Measurements from ENCODE around the gene PRAMEF10.
"Not testable (repeated sequence)": the region's sequence is repeated elsewhere in the genome, so short reads cannot be mapped to it uniquely, and the experiment has no call there.

The PRAMEF10 gene

GRCh38 chr1:12916310-12916709 is 18.2 kb upstream of the PRAMEF10 start, which contains the start of gene PRAMEF7:
PRAMEF7 (plus strand) TSS chr1:12916610; CDS start chr1:12917693, 1,083 bp downstream.
- not testable (repeated sequence) for H2AFZ ChIP-seq (ENCODE audit: low read length); H3K36me3 ChIP-seq (replicated peaks in 1 of 2; ENCODE audit: control insufficient read depth in 2 of 2, insufficient read depth in 2 of 2, low read length in 2 of 2); H2BK15ac ChIP-seq (ENCODE audit: low read length); H3K9me3 ChIP-seq (replicated peaks in 1 of 2; ENCODE audit: control insufficient read depth in 2 of 2, insufficient read depth in 1 of 2, low read depth in 1 of 2, low read length in 2 of 2); H4K91ac ChIP-seq (ENCODE audit: low read depth, low read length, poor library complexity); H3K4me2 ChIP-seq (ENCODE audit: insufficient read depth, low read length, poor library complexity, severe bottlenecking); H3K14ac ChIP-seq (ENCODE audit: low read length); H2AK5ac ChIP-seq (ENCODE audit: low read depth, low read length); H3K23ac ChIP-seq (ENCODE audit: low read depth, low read length, poor library complexity); H3K9ac ChIP-seq (ENCODE audit: low read depth, low read length, poor library complexity); H3K4ac ChIP-seq (ENCODE audit: low read length); H2BK5ac ChIP-seq (ENCODE audit: low read length); H3K18ac ChIP-seq (ENCODE audit: low read length); H2BK12ac ChIP-seq (ENCODE audit: low read length); H3K27ac ChIP-seq (replicated peaks; ENCODE audit: low read length); H3K27me3 ChIP-seq (ENCODE audit: control insufficient read depth in 3 of 3, insufficient read depth in 3 of 3, low read depth in 1 of 3, low read length in 3 of 3); H3K79me1 ChIP-seq (ENCODE audit: low read depth, low read length); H4K8ac ChIP-seq (ENCODE audit: low read depth, low read length); H2BK120ac ChIP-seq (ENCODE audit: low read depth, low read length); H3K4me1 ChIP-seq (ENCODE audit: control insufficient read depth in 2 of 2, insufficient read depth in 1 of 2, low read depth in 1 of 2, low read length in 2 of 2); H3K4me3 ChIP-seq (ENCODE audit: low read length in 2 of 2); DNase-seq (ENCODE audit: low spot score)
- no CpG with 5 or more reads among the region's 1 CpG for whole genome bisulfite sequencing, 2 donors (ENCODE audit: extremely low coverage in 2 of 2, insufficient read length in 2 of 2, insufficient replicate concordance in 1 of 2)

- H3K4me3 ChIP-seq (ENCODE audit: low read length in 2 of 2); H3K23ac ChIP-seq (ENCODE audit: low read depth, low read length, poor library complexity); DNase-seq (ENCODE audit: low spot score); H3K4ac ChIP-seq (ENCODE audit: low read length); H4K91ac ChIP-seq (ENCODE audit: low read depth, low read length, poor library complexity); H2BK15ac ChIP-seq (ENCODE audit: low read length); H3K27ac ChIP-seq (replicated peaks; ENCODE audit: low read length); H3K18ac ChIP-seq (ENCODE audit: low read length); H2BK12ac ChIP-seq (ENCODE audit: low read length); H3K4me1 ChIP-seq (ENCODE audit: control insufficient read depth in 2 of 2, insufficient read depth in 1 of 2, low read depth in 1 of 2, low read length in 2 of 2); H2BK5ac ChIP-seq (ENCODE audit: low read length); H2BK120ac ChIP-seq (ENCODE audit: low read depth, low read length); H3K9me3 ChIP-seq (replicated peaks in 1 of 2; ENCODE audit: control insufficient read depth in 2 of 2, insufficient read depth in 1 of 2, low read depth in 1 of 2, low read length in 2 of 2); H3K4me2 ChIP-seq (ENCODE audit: insufficient read depth, low read length, poor library complexity, severe bottlenecking); H3K9ac ChIP-seq (ENCODE audit: low read depth, low read length, poor library complexity); H3K27me3 ChIP-seq (ENCODE audit: control insufficient read depth in 3 of 3, insufficient read depth in 3 of 3, low read depth in 1 of 3, low read length in 3 of 3); H4K8ac ChIP-seq (ENCODE audit: low read depth, low read length); H3K14ac ChIP-seq (ENCODE audit: low read length); H3K79me1 ChIP-seq (ENCODE audit: low read depth, low read length); H2AK5ac ChIP-seq (ENCODE audit: low read depth, low read length); H2AFZ ChIP-seq (ENCODE audit: low read length); H3K36me3 ChIP-seq (replicated peaks in 1 of 2; ENCODE audit: control insufficient read depth in 2 of 2, insufficient read depth in 2 of 2, low read length in 2 of 2): not testable (repeated sequence)
- no CpG with 5 or more reads among the region's 5 CpGs for WGBS, 2 donors (ENCODE audit: extremely low coverage in 2 of 2, insufficient read length in 2 of 2, insufficient replicate concordance in 1 of 2)
Observed at GRCh38 chr1:12903793-12904572, 5.9 kb upstream of the PRAMEF10 start.

- H3K27ac ChIP-seq (replicated peaks; ENCODE audit: low read length); H3K18ac ChIP-seq (ENCODE audit: low read length); H3K14ac ChIP-seq (ENCODE audit: low read length); H2BK12ac ChIP-seq (ENCODE audit: low read length); H2BK5ac ChIP-seq (ENCODE audit: low read length); H3K23ac ChIP-seq (ENCODE audit: low read depth, low read length, poor library complexity); H3K36me3 ChIP-seq (replicated peaks in 1 of 2; ENCODE audit: control insufficient read depth in 2 of 2, insufficient read depth in 2 of 2, low read length in 2 of 2); H3K4me1 ChIP-seq (ENCODE audit: control insufficient read depth in 2 of 2, insufficient read depth in 1 of 2, low read depth in 1 of 2, low read length in 2 of 2); H2BK120ac ChIP-seq (ENCODE audit: low read depth, low read length); H3K27me3 ChIP-seq (ENCODE audit: control insufficient read depth in 3 of 3, insufficient read depth in 3 of 3, low read depth in 1 of 3, low read length in 3 of 3); H2AK5ac ChIP-seq (ENCODE audit: low read depth, low read length); H3K4me3 ChIP-seq (ENCODE audit: low read length in 2 of 2); H4K8ac ChIP-seq (ENCODE audit: low read depth, low read length); H2AFZ ChIP-seq (ENCODE audit: low read length); H3K9me3 ChIP-seq (replicated peaks in 1 of 2; ENCODE audit: control insufficient read depth in 2 of 2, insufficient read depth in 1 of 2, low read depth in 1 of 2, low read length in 2 of 2); H2BK15ac ChIP-seq (ENCODE audit: low read length); H3K9ac ChIP-seq (ENCODE audit: low read depth, low read length, poor library complexity); H4K91ac ChIP-seq (ENCODE audit: low read depth, low read length, poor library complexity); H3K4ac ChIP-seq (ENCODE audit: low read length); DNase-seq (ENCODE audit: low spot score); H3K4me2 ChIP-seq (ENCODE audit: insufficient read depth, low read length, poor library complexity, severe bottlenecking); H3K79me1 ChIP-seq (ENCODE audit: low read depth, low read length): not testable (repeated sequence)
Observed at GRCh38 chr1:12899186-12899585, 1.1 kb upstream of the PRAMEF10 start.

- H3K4me3 ChIP-seq (ENCODE audit: low read length in 2 of 2); H3K27ac ChIP-seq (replicated peaks; ENCODE audit: low read length); H2BK15ac ChIP-seq (ENCODE audit: low read length); H2AK5ac ChIP-seq (ENCODE audit: low read depth, low read length); H3K9me3 ChIP-seq (replicated peaks in 1 of 2; ENCODE audit: control insufficient read depth in 2 of 2, insufficient read depth in 1 of 2, low read depth in 1 of 2, low read length in 2 of 2); DNase-seq (ENCODE audit: low spot score); H2AFZ ChIP-seq (ENCODE audit: low read length); H4K8ac ChIP-seq (ENCODE audit: low read depth, low read length); H3K4me2 ChIP-seq (ENCODE audit: insufficient read depth, low read length, poor library complexity, severe bottlenecking); H3K14ac ChIP-seq (ENCODE audit: low read length); H3K9ac ChIP-seq (ENCODE audit: low read depth, low read length, poor library complexity); H3K27me3 ChIP-seq (ENCODE audit: control insufficient read depth in 3 of 3, insufficient read depth in 3 of 3, low read depth in 1 of 3, low read length in 3 of 3); H3K4me1 ChIP-seq (ENCODE audit: control insufficient read depth in 2 of 2, insufficient read depth in 1 of 2, low read depth in 1 of 2, low read length in 2 of 2); H3K36me3 ChIP-seq (replicated peaks in 1 of 2; ENCODE audit: control insufficient read depth in 2 of 2, insufficient read depth in 2 of 2, low read length in 2 of 2); H3K79me1 ChIP-seq (ENCODE audit: low read depth, low read length); H3K18ac ChIP-seq (ENCODE audit: low read length); H2BK12ac ChIP-seq (ENCODE audit: low read length); H3K23ac ChIP-seq (ENCODE audit: low read depth, low read length, poor library complexity); H2BK120ac ChIP-seq (ENCODE audit: low read depth, low read length); H3K4ac ChIP-seq (ENCODE audit: low read length); H4K91ac ChIP-seq (ENCODE audit: low read depth, low read length, poor library complexity); H2BK5ac ChIP-seq (ENCODE audit: low read length): not testable (repeated sequence)
- no CpG with 5 or more reads among the region's 3 CpGs for WGBS, 2 donors (ENCODE audit: extremely low coverage in 2 of 2, insufficient read length in 2 of 2, insufficient replicate concordance in 1 of 2)
Observed at GRCh38 chr1:12886101-12886500, 12.0 kb downstream of the PRAMEF10 start, which contains the start of gene PRAMEF4. PRAMEF4 (minus strand) TSS chr1:12886201; CDS start chr1:12883394, 2,807 bp downstream.
